Left hindlimb (tissue), 1 donor: ENCODE measurements around the gene SPATS2.
"Not testable (repeated sequence)": the region's sequence is repeated elsewhere in the genome, so short reads cannot be mapped to it uniquely, and the experiment has no call there.

Experiments
- DNase-seq: peaks from one replicate; pipeline ENCODE4 v3.0.0-alpha.2; 2018

SPATS2 gene

GRCh38 chr12:49367381-49368239 lies at the start of gene SPATS2:
Gene SPATS2, plus strand, starts transcription at chr12:49367462. Its CDS starts 93,551 bp downstream, at chr12:49461013.
- no peak for DNase-seq

- not testable (repeated sequence) for DNase-seq
Observed at GRCh38 chr12:49320411-49321103, 46.7 kb upstream of the SPATS2 start.

GRCh38 chr12:49322367-49322707 lies 44.9 kb upstream of the SPATS2 start:
- DNase-seq, result no peak

- DNase-seq, result peak; percentile 99
Observed at GRCh38 chr12:49322708-49323523, 44.3 kb upstream of the SPATS2 start, which contains the start of gene TROAP. Gene TROAP, plus strand, starts transcription at chr12:49323255. Its CDS starts 354 bp downstream, at chr12:49323609.

GRCh38 chr12:49323524-49324097 lies 43.7 kb upstream of the SPATS2 start:
- DNase-seq, result no peak

GRCh38 chr12:49325606-49326005 lies 41.7 kb upstream of the SPATS2 start:
- no peak for DNase-seq

- DNase-seq, result no peak
Observed at GRCh38 chr12:49327368-49327767, 39.9 kb upstream of the SPATS2 start.

- no peak for DNase-seq
Observed at GRCh38 chr12:49327887-49328286, 39.4 kb upstream of the SPATS2 start.

GRCh38 chr12:49328816-49329215 lies 38.4 kb upstream of the SPATS2 start:
- no peak for DNase-seq

GRCh38 chr12:49330032-49330619 lies 37.1 kb upstream of the SPATS2 start:
- DNase-seq, result no peak

- no peak for DNase-seq
Observed at GRCh38 chr12:49330631-49331379, 36.5 kb upstream of the SPATS2 start.

- DNase-seq, result peak; percentile 79
Observed at GRCh38 chr12:49331380-49332222, 35.7 kb upstream of the SPATS2 start.

- DNase-seq, result no peak
Observed at GRCh38 chr12:49332441-49332861, 34.8 kb upstream of the SPATS2 start.

- no peak for DNase-seq
Observed at GRCh38 chr12:49332891-49333371, 34.3 kb upstream of the SPATS2 start.

- DNase-seq, result not testable (repeated sequence)
Observed at GRCh38 chr12:49333778-49334177, 33.5 kb upstream of the SPATS2 start.

- DNase-seq, result no peak
Observed at GRCh38 chr12:49334226-49334625, 33.0 kb upstream of the SPATS2 start.

- no peak for DNase-seq
Observed at GRCh38 chr12:49334681-49335080, 32.6 kb upstream of the SPATS2 start.

- DNase-seq, result no peak
Observed at GRCh38 chr12:49335118-49335954, 31.9 kb upstream of the SPATS2 start.

GRCh38 chr12:49335955-49336644 lies 31.2 kb upstream of the SPATS2 start:
- DNase-seq, result no peak
